Panc1 (cell line): ENCODE measurements around the gene CYGB. TPM values are rescaled to one million over a fixed set of nuclear protein-coding genes. Genes with fewer than 3 reads are reported as not detected.

Experiments used
- ATAC-seq: fragments of 200-7000 bp; cut with Tn5 transposase; 2 replicates; pipeline ENCODE4 v1.9.1; 2020; ENCODE audit warnings: mild to moderate bottlenecking, moderate library complexity
- BruUV-seq: library from RNA; stranded (reverse); fragments of 400-500 nt; replicated peaks from 2 replicates; lab custom pipeline; 2021; lab: Mats Ljungman, UMichigan
- CTCF ChIA-PET: fragments of 300-600 bp; sonication (Branson Sonifier 250); formaldehyde crosslinking; loops from one replicate; lab custom pipeline; 2022; ENCODE audit warnings: antibody characterized with exemption; lab: Charles Lee
- POLR2A ChIA-PET: fragments of 300-600 bp; sonication (Branson Sonifier 250); formaldehyde crosslinking; loops from one replicate; lab custom pipeline; 2022; ENCODE audit warnings: antibody characterized with exemption; lab: Charles Lee
- DNase-seq: peaks from one replicate; pipeline ENCODE4 v3.0.0-alpha.2; 2010; ENCODE audit warnings: low read depth, low spot score
- H3K27ac ChIP-seq: 2 replicates; pipeline ENCODE4 v1.5.1; 2011; ENCODE audit warnings: mild to moderate bottlenecking, low read length, inconsistent platforms
- H3K27me3 ChIP-seq: fragments of 200-500 bp; sonication (Bioruptor generic); 2 replicates; pipeline ENCODE4 v1.6.0; 2014; ENCODE audit warnings: low read length, inconsistent platforms; ENCODE audit not compliant: control insufficient read depth, insufficient read depth
- H3K36me3 ChIP-seq: fragments of 200-500 bp; sonication (Bioruptor generic); 2 replicates; pipeline ENCODE4 v1.5.1; 2014; ENCODE audit warnings: inconsistent platforms, mild to moderate bottlenecking, low read length, moderate library complexity; ENCODE audit not compliant: control insufficient read depth, insufficient read depth
- H3K4me1 ChIP-seq: 2 replicates; pipeline ENCODE4 v1.5.1; 2011; ENCODE audit warnings: inconsistent platforms, mild to moderate bottlenecking, low read length, moderate library complexity; ENCODE audit not compliant: control insufficient read depth, insufficient read depth
- H3K4me3 ChIP-seq, 2 experiments: 2 replicates each; pipeline ENCODE4 v1.5.1; 2011 to 2012; ENCODE audit warnings: low read depth in 2 of 2, low read length in 2 of 2, mild to moderate bottlenecking in 2 of 2, inconsistent platforms in 1 of 2, moderate library complexity in 1 of 2
- H3K9me3 ChIP-seq: fragments of 200-500 bp; sonication (Bioruptor generic); 2 replicates; pipeline ENCODE4 v1.5.1; 2014; ENCODE audit warnings: low read depth, mild to moderate bottlenecking, inconsistent platforms, low read length, moderate library complexity; ENCODE audit not compliant: control insufficient read depth, insufficient read depth
- CTCF ChIP-seq: fragments of 450-650 bp; IDR thresholded peaks from 2 replicates; pipeline ENCODE4 v1.5.1; 2017; ENCODE audit warnings: mild to moderate bottlenecking
- POLR2AphosphoS5 ChIP-seq: IDR thresholded peaks from 2 replicates; pipeline ENCODE4 v1.6.1; 2012; ENCODE audit warnings: mild to moderate bottlenecking, low read depth, low read length, moderate library complexity
- REST ChIP-seq, 2 experiments: IDR thresholded peaks; 2 replicates each; pipeline ENCODE4 v1.6.1; 2011 to 2012; ENCODE audit warnings: low read depth in 2 of 2, control low read depth in 1 of 2, low read length in 1 of 2, mild to moderate bottlenecking in 1 of 2, moderate library complexity in 1 of 2; ENCODE audit not compliant: insufficient read depth in 1 of 2
- SIN3A ChIP-seq: IDR thresholded peaks from 2 replicates; pipeline ENCODE4 v1.6.1; 2012; ENCODE audit warnings: low read depth, mild to moderate bottlenecking, low read length, moderate library complexity, borderline replicate concordance; ENCODE audit not compliant: insufficient read depth
- TCF7L2 ChIP-seq: IDR thresholded peaks from 2 replicates; pipeline ENCODE4 v1.6.1; 2011; ENCODE audit warnings: mild to moderate bottlenecking, low read depth, low read length, inconsistent platforms
- in situ Hi-C: cut with HindIII; loops from 2 replicates; pipeline ENCODE4 v1.10.0; 2016; ENCODE audit warnings: low sequenced_read_pairs, low pct_unique_long_range_greater_than_20kb
- intact Hi-C: fragments of 100-400 bp; cut with micrococcal nuclease; formaldehyde crosslinking; loops from one replicate; pipeline ENCODE4 v1.10.0; 2022; ENCODE audit not compliant: unreplicated experiment
- total RNA-seq: library from RNA; stranded (reverse); gene quantifications from one replicate; pipeline ENCODE4 v1.2.1, GENCODE V29; 2021; ENCODE audit not compliant: unreplicated experiment

CYGB gene
- total RNA-seq, 1 experiment from 2014 or later = 6.0 TPM

GRCh38 chr17:76542566-76542971 is 5.1 kb upstream of the CYGB start:
- CTCF ChIA-PET = interaction anchor here (0.6 kb wide), 1 partner anchor 129 kb away, joined by 4 read pairs; no protein-coding TSS in a partner anchor
- in situ Hi-C loops (no loop called here), intact Hi-C loops (no loop called here)
- H3K4me3 ChIP-seq = no peak overlapping the region
- H3K27me3 ChIP-seq = no peaks in the 10 kb centered on the region; the same call in 1 of the 2 replicates
- H3K4me1 ChIP-seq = peaks cover 28% of the 10 kb centered on the region
- BruUV-seq = no TSS peak
- H3K36me3 ChIP-seq = no peaks in the 10 kb centered on the region
- H3K27ac ChIP-seq = no peak overlapping the region
- TF ChIP-seq SIN3A (no peak), POLR2AphosphoS5 (no peak), TCF7L2 (no peak), CTCF (no peak), REST (IDR thresholded peaks at IDR 0.05; ENCODE audit: insufficient read depth in 1 of 2, low read depth in 2 of 2, low read length in 1 of 2) (no peak)
- POLR2A ChIA-PET = interaction anchor here (1.5 kb wide), 1 partner anchor 14 kb away, joined by 4 read pairs; no protein-coding TSS in a partner anchor
- DNase-seq = no peak
- ATAC-seq = no peak
- no peaks in the 10 kb centered on the region for H3K9me3 ChIP-seq

- TF ChIP-seq SIN3A = no peak
- TF ChIP-seq POLR2AphosphoS5 = no peak
- no peak for TF ChIP-seq TCF7L2
- TF ChIP-seq REST (IDR thresholded peaks at IDR 0.05; ENCODE audit: insufficient read depth in 1 of 2, low read depth in 2 of 2, low read length in 1 of 2) = no peak
- no peak for TF ChIP-seq CTCF
- Histone ChIP-seq H3K4me3 (no peak overlapping the region), H3K4me1 (peaks cover 24% of the 10 kb centered on the region), H3K9me3 (no peaks in the 10 kb centered on the region), H3K27ac (peak overlapping the region; percentile 64; the same call in 1 of the 2 replicates), H3K27me3 (no peaks in the 10 kb centered on the region; the same call in 1 of the 2 replicates), H3K36me3 (no peaks in the 10 kb centered on the region)
- CTCF ChIA-PET = no interaction called here
- ATAC-seq (no peak), DNase-seq (no peak)
- POLR2A ChIA-PET = no interaction called here
- intact Hi-C loops (no loop called here), in situ Hi-C loops (no loop called here)
- BruUV-seq = no TSS peak
These were observed 4.4 kb upstream of the CYGB start for GRCh38 chr17:76541739-76542454.
